ENCODE measurements around the gene SPOP. TPM values are rescaled to one million over a fixed set of nuclear protein-coding genes. Genes with fewer than 3 reads are reported as not detected.
"Not testable (repeated sequence)": the region's sequence is repeated elsewhere in the genome, so short reads cannot be mapped to it uniquely, and the experiment has no call there.

Gene SPOP
- total RNA-seq, 1 donor from 2014 or later: 189 TPM

- H3K27me3 ChIP-seq: no peaks in the 10 kb centered on the region
- no peak overlapping the region for H3K4me3 ChIP-seq
- intact Hi-C loops (cut with DNase I): no loop called here
- TF ChIP-seq, protein P1, sequence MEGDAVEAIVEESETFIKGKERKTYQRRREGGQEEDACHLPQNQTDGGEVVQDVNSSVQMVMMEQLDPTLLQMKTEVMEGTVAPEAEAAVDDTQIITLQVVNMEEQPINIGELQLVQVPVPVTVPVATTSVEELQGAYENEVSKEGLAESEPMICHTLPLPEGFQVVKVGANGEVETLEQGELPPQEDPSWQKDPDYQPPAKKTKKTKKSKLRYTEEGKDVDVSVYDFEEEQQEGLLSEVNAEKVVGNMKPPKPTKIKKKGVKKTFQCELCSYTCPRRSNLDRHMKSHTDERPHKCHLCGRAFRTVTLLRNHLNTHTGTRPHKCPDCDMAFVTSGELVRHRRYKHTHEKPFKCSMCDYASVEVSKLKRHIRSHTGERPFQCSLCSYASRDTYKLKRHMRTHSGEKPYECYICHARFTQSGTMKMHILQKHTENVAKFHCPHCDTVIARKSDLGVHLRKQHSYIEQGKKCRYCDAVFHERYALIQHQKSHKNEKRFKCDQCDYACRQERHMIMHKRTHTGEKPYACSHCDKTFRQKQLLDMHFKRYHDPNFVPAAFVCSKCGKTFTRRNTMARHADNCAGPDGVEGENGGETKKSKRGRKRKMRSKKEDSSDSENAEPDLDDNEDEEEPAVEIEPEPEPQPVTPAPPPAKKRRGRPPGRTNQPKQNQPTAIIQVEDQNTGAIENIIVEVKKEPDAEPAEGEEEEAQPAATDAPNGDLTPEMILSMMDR (IDR thresholded peaks at IDR 0.05): no peak
- H3K36me3 ChIP-seq: no peaks in the 10 kb centered on the region
- no peak overlapping the region for H3K27ac ChIP-seq
- no peaks in the 10 kb centered on the region for H3K9me3 ChIP-seq
- DNase-seq (ENCODE audit: low spot score in 2 of 2): peak in 1 of 2 donors; percentile 58
- peaks cover 0 to under 1% of the 10 kb centered on the region in 2 donors for H3K4me1 ChIP-seq
These were observed 126.5 kb downstream of the SPOP start for GRCh38 chr17:49551221-49552069.

DNA sequence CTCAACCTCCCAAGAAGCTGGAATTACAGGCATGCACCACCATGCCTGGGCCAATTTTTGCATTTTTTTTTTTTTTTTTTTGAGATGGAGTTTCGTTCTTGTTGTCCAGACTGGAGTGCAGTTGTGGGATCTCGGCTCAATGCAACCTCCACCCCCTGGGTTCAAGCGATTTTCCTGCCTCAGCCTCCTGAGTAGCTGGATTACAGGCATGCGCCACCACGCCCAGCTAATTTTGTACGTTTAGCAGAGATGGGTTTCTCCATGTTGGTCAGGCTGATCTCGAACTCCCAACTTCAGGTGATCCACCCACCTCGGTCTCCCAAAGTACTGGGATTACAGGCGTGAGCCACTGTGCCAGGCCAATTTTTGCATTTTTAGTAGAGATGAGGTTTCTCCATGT lies 127.1 kb downstream of the SPOP start:
- H3K27me3 ChIP-seq; H3K4me1 ChIP-seq; intact Hi-C loops (cut with DNase I); H3K27ac ChIP-seq; H3K9me3 ChIP-seq; H3K36me3 ChIP-seq; H3K4me3 ChIP-seq: not testable (repeated sequence)
- peak in 1 of 2 donors; percentile 52 for DNase-seq (ENCODE audit: low spot score in 2 of 2)

- H3K9me3 ChIP-seq: no peaks in the 10 kb centered on the region
- H3K27ac ChIP-seq: no peak overlapping the region
- TF ChIP-seq, protein P1 (IDR thresholded peaks at IDR 0.05): no peak
- DNase-seq (ENCODE audit: low spot score in 2 of 2): peak in 1 of 2 donors; percentile 50
- no peak overlapping the region for H3K4me3 ChIP-seq
- intact Hi-C loops (cut with DNase I): loop anchor here (2.0 kb wide), 1 partner anchor 53 kb away; no protein-coding TSS in a partner anchor
- H3K36me3 ChIP-seq: no peaks in the 10 kb centered on the region
- H3K27me3 ChIP-seq: no peaks in the 10 kb centered on the region
- H3K4me1 ChIP-seq: no peaks in the 10 kb centered on the region
These were observed 127.9 kb downstream of the SPOP start for GRCh38 chr17:49549691-49550678.

- no peak overlapping the region for H3K4me3 ChIP-seq
- DNase-seq (ENCODE audit: low spot score in 2 of 2): no peak
- H3K4me1 ChIP-seq: no peaks in the 10 kb centered on the region
- H3K9me3 ChIP-seq: no peaks in the 10 kb centered on the region
- no peak overlapping the region for H3K27ac ChIP-seq
- TF ChIP-seq, protein P1 (IDR thresholded peaks at IDR 0.05): no peak
- no peaks in the 10 kb centered on the region for H3K27me3 ChIP-seq
- H3K36me3 ChIP-seq: no peaks in the 10 kb centered on the region
- intact Hi-C loops (cut with DNase I): loop anchor here (2.0 kb wide), 1 partner anchor 52 kb away; no protein-coding TSS in a partner anchor
These were observed 128.6 kb downstream of the SPOP start for GRCh38 chr17:49549311-49549605.

Other genes with a start within 250 kb of the SPOP start
- 53.0 TPM for gene NGFR, start 182.8 kb downstream of the SPOP start, total RNA-seq
- 30.3 TPM for gene NXPH3, start 102.2 kb downstream of the SPOP start, total RNA-seq
- 123 TPM for gene SLC35B1, start 29.9 kb upstream of the SPOP start, total RNA-seq
- 25.4 TPM for gene FAM117A, start 86.0 kb upstream of the SPOP start, total RNA-seq
- 46.6 TPM for gene KAT7, start 110.6 kb upstream of the SPOP start, total RNA-seq
- gene TAC4, start 170.0 kb upstream of the SPOP start, total RNA-seq: not detected